Spleen (tissue), 11 donors: ENCODE data around the gene RPS15. TPM values are rescaled to one million over a fixed set of nuclear protein-coding genes. Genes with fewer than 3 reads are reported as not detected.
A peak's percentile ranks its signal among the peaks of the same experiment; 100 is the strongest.

Experiments
- DNase-seq: peaks from one replicate; pipeline ENCODE4 v3.0.0-alpha.2; 2020
- H3K27ac ChIP-seq, 8 donors: fragments of 200-600 bp; sonication (generic) in 7 of 8; 1 replicate in 4 of 8; 2 replicates in 4 of 8; pipeline versions ENCODE4 v1.5.0 to v1.8.0; 2016 to 2021; ENCODE audit warnings: inconsistent platforms in 4 of 8, mild to moderate bottlenecking in 4 of 8, moderate library complexity in 1 of 8
- H3K27me3 ChIP-seq, 7 donors: fragments of 200-600 bp; sonication (generic) in 6 of 7; replicated peaks in 1 of 7; 1 replicate in 4 of 7; 2 replicates in 3 of 7; pipeline versions ENCODE4 v1.5.0 to v1.8.0; 2016 to 2021; ENCODE audit warnings: inconsistent platforms in 3 of 7, mild to moderate bottlenecking in 1 of 7
- H3K36me3 ChIP-seq, 6 donors: fragments of 200-600 bp; sonication (generic) in 5 of 6; 1 replicate in 4 of 6; 2 replicates in 2 of 6; pipeline versions ENCODE4 v1.5.0 to v1.8.0; 2016 to 2021; ENCODE audit warnings: inconsistent platforms in 2 of 6
- H3K4me1 ChIP-seq, 6 donors: fragments of 200-600 bp; sonication (generic) in 5 of 6; 1 replicate in 3 of 6; 2 replicates in 3 of 6; pipeline versions ENCODE4 v1.5.0 to v1.8.0; 2016 to 2021; ENCODE audit warnings: inconsistent platforms in 3 of 6
- H3K4me3 ChIP-seq, 8 donors: fragments of 200-600 bp; sonication (generic) in 7 of 8; 1 replicate in 4 of 8; 2 replicates in 4 of 8; pipeline versions ENCODE4 v1.5.0 to v1.8.0; 2016 to 2021; ENCODE audit warnings: inconsistent platforms in 4 of 8, mild to moderate bottlenecking in 4 of 8, moderate library complexity in 2 of 8
- H3K9me3 ChIP-seq, 8 donors: fragments of 200-600 bp; sonication (generic) in 7 of 8; 1 replicate in 4 of 8; 2 replicates in 4 of 8; pipeline versions ENCODE4 v1.5.0 to v1.8.0; 2016 to 2021; ENCODE audit warnings: inconsistent platforms in 4 of 8
- CTCF ChIP-seq, 11 experiments: fragments of 200-600 bp in 7 of 11; fragments of 450-650 bp in 4 of 11; sonication (generic) in 4 of 11; IDR thresholded peaks in 8 of 11; conservative IDR thresholded peaks in 3 of 11; 1 replicate in 7 of 11; 2 replicates in 4 of 11; pipeline versions ENCODE4 v1.4.0 to v1.8.0; 2016 to 2021; ENCODE audit warnings: antibody characterized with exemption in 11 of 11, inconsistent platforms in 4 of 11, mild to moderate bottlenecking in 1 of 11
- POLR2A ChIP-seq, 3 donors: fragments of 450-650 bp; IDR thresholded peaks; one replicate each; pipeline ENCODE4 v1.5.1; 2017; ENCODE audit warnings: antibody characterized with exemption in 3 of 3, mild to moderate bottlenecking in 1 of 3
- POLR2AphosphoS5 ChIP-seq, 3 donors: sonication (generic); formaldehyde crosslinking; IDR thresholded peaks; one replicate each; pipeline ENCODE4 v1.5.1; 2017; ENCODE audit warnings: antibody characterized with exemption in 3 of 3
- WGBS, 5 donors: extraction: QIAGEN DNeasy Blood & Tissue Kit in 3 of 5; methylation state at CpG; one replicate each; pipeline versions ENCODE4 v1.1.5 to v1.1.7; 2013 to 2018; 5-methylcytosine and 5-hydroxymethylcytosine counted together
- intact Hi-C: fragments of 100-400 bp; cut with DNase I; formaldehyde crosslinking; loops from one replicate; pipeline ENCODE4 v1.15.0; 2023; ENCODE audit warnings: low total_unique reads
- polyA plus RNA-seq, 3 donors: library from polyadenylated mRNA; stranded (reverse); fragments of 200-250 nt; gene quantifications; one replicate each; pipeline ENCODE4 v1.2.1, GENCODE V29; 2013
- total RNA-seq, 7 donors: library from RNA; depleted of rRNA in 3 of 7; stranded (reverse); fragments of >200 nt in 3 of 7; fragmentation: NEBNext Ultra II Directional in 4 of 7; extraction: Animal tissue kit (Norgen Biotek cat#: 25700) in 4 of 7; gene quantifications; one replicate each; pipeline versions ENCODE4 v1.1.0 to v1.2.1, GENCODE V29; 2016 to 2021
- donor health status: healthy with polysubstance abuse.
- donor health status: DM: no; HTN: no; CAD: no; lungs with moderate emphysema.
- donor health status: DM: no; HTN: no; CAD: no.
- donor health status: Bipolar disorder and iron deficiency.
- donor health status: healthy.
- donor health status: DM: no; HTN: no; CAD: no.
- donor health status: DM: yes; HTN: yes; CAD: no.

RPS15 gene
- total and polyA plus RNA-seq, 10 donors = 932 to 5,849 (median 4,147) TPM

- H3K27ac ChIP-seq = no peak overlapping the region
- WGBS, 5 donors = 88 to 94% (median 93%) methylated on average over 15 to 36 of the region's 36 CpGs
- peaks cover 4 to 56% (median 35%) of the 10 kb centered on the region in 7 donors for H3K27me3 ChIP-seq
- no peak for TF ChIP-seq POLR2AphosphoS5 (IDR thresholded peaks at IDR 0.05)
- TF ChIP-seq POLR2A (IDR thresholded peaks at IDR 0.05) = no peak
- TF ChIP-seq CTCF (IDR thresholded peaks at IDR 0.05 in 8 of 11, conservative IDR thresholded peaks at IDR 0.05 in 3 of 11) = no peak
- intact Hi-C loops = no loop called here
- peaks cover 0 to 24% (median 4%) of the 10 kb centered on the region in 6 donors for H3K36me3 ChIP-seq
- no peaks in the 10 kb centered on the region for H3K9me3 ChIP-seq
- H3K4me1 ChIP-seq = peaks cover 2 to 27% (median 19%) of the 10 kb centered on the region in 6 donors
- no peak overlapping the region for H3K4me3 ChIP-seq
- no peak for DNase-seq
These were observed 22.1 kb downstream of the RPS15 start for GRCh38 chr19:1460033-1460995.

GRCh38 chr19:1461862-1462261, 23.7 kb downstream of the RPS15 start:
- peaks cover 10 to 27% (median 22%) of the 10 kb centered on the region in 6 donors for H3K4me1 ChIP-seq
- no peak for DNase-seq
- no peak for TF ChIP-seq POLR2A (IDR thresholded peaks at IDR 0.05)
- no peak for TF ChIP-seq POLR2AphosphoS5 (IDR thresholded peaks at IDR 0.05)
- TF ChIP-seq CTCF (IDR thresholded peaks at IDR 0.05 in 8 of 11, conservative IDR thresholded peaks at IDR 0.05 in 3 of 11) = no peak
- no peak overlapping the region for H3K4me3 ChIP-seq
- H3K9me3 ChIP-seq = no peaks in the 10 kb centered on the region
- WGBS, 5 donors = 89 to 95% (median 93%) methylated on average over 11 to 24 of the region's 24 CpGs
- H3K27me3 ChIP-seq = peaks cover 0 to 56% (median 35%) of the 10 kb centered on the region in 7 donors
- intact Hi-C loops = no loop called here
- peaks cover 0 to 34% (median 4%) of the 10 kb centered on the region in 6 donors for H3K36me3 ChIP-seq
- no peak overlapping the region for H3K27ac ChIP-seq

- 18 to 57% (median 35%) methylated on average over 23 to 83 of the region's 83 CpGs for WGBS, 5 donors
- Histone ChIP-seq H3K4me3 (peak overlapping the region in 4 of 8 donors; percentile 5 to 46 (median 32)), H3K9me3 (no peaks in the 10 kb centered on the region), H3K27me3 (peaks cover 12 to 62% (median 57%) of the 10 kb centered on the region in 7 donors), H3K27ac (no peak overlapping the region), H3K4me1 (peaks cover 36 to 54% (median 50%) of the 10 kb centered on the region in 6 donors), H3K36me3 (peaks cover 0 to 28% (median 4%) of the 10 kb centered on the region in 6 donors)
- peak; percentile 82 for DNase-seq
- intact Hi-C loops = no loop called here
- peak in 2 of 3 donors; percentile 49 to 67 for TF ChIP-seq POLR2AphosphoS5 (IDR thresholded peaks at IDR 0.05)
- TF ChIP-seq POLR2A (IDR thresholded peaks at IDR 0.05) = no peak
- TF ChIP-seq CTCF (IDR thresholded peaks at IDR 0.05 in 8 of 11, conservative IDR thresholded peaks at IDR 0.05 in 3 of 11) = peak in 8 of 11 experiments; percentile 24 to 65 (median 50)
These were observed 27.2 kb downstream of the RPS15 start for GRCh38 chr19:1465191-1466016.
